Heart right ventricle (tissue), 16 donors: ENCODE data around the gene MFAP4. TPM values are rescaled to one million over a fixed set of nuclear protein-coding genes. Genes with fewer than 3 reads are reported as not detected.

Experiments used
- ATAC-seq, 8 donors: fragments of 200-7000 bp; cut with Tn5 transposase; one replicate each; pipeline ENCODE4 v1.9.1; 2020; ENCODE audit warnings: mild to moderate bottlenecking in 8 of 8, moderate library complexity in 8 of 8, moderate number of reproducible peaks in 1 of 8
- DNase-seq, 2 donors: peaks; one replicate each; pipeline ENCODE4 v3.0.0-alpha.2; 2020
- H3K27ac ChIP-seq, 10 donors: fragments of 200-600 bp; sonication (generic) in 2 of 10; one replicate each; pipeline versions ENCODE4 v1.5.0 to v1.8.0; 2020 to 2022; ENCODE audit warnings: mild to moderate bottlenecking in 3 of 10
- H3K27me3 ChIP-seq, 7 donors: fragments of 200-600 bp; one replicate each; pipeline ENCODE4 v1.8.0; 2021 to 2022; ENCODE audit warnings: mild to moderate bottlenecking in 2 of 7
- H3K36me3 ChIP-seq, 9 donors: fragments of 200-600 bp; sonication (generic) in 1 of 9; one replicate each; pipeline versions ENCODE4 v1.5.0 to v1.8.0; 2020 to 2022; ENCODE audit warnings: mild to moderate bottlenecking in 2 of 9
- H3K4me1 ChIP-seq, 9 donors: fragments of 200-600 bp; sonication (generic) in 1 of 9; one replicate each; pipeline versions ENCODE4 v1.5.0 to v1.8.0; 2020 to 2022; ENCODE audit warnings: mild to moderate bottlenecking in 4 of 9
- H3K4me3 ChIP-seq, 10 donors: fragments of 200-600 bp; sonication (generic) in 2 of 10; one replicate each; pipeline versions ENCODE4 v1.5.0 to v1.8.0; 2020 to 2022; ENCODE audit warnings: mild to moderate bottlenecking in 7 of 10, moderate library complexity in 2 of 10
- H3K9me3 ChIP-seq, 11 donors: fragments of 200-600 bp in 10 of 11; sonication (generic) in 2 of 11; one replicate each; pipeline versions ENCODE4 v1.5.0 to v1.8.0; 2013 to 2022; ENCODE audit warnings: mild to moderate bottlenecking in 2 of 11, control low read depth in 1 of 11, moderate library complexity in 1 of 11
- WGBS, 2 donors: extraction: QIAGEN DNeasy Blood & Tissue Kit; methylation state at CpG; one replicate each; pipeline ENCODE4 v1.1.7; 2013; ENCODE audit warnings: inconsistent platforms in 1 of 2; 5-methylcytosine and 5-hydroxymethylcytosine counted together
- intact Hi-C, 10 donors: fragments of 100-400 bp; cut with DNase I; formaldehyde crosslinking; loops; one replicate each; pipeline versions ENCODE4 v1.11.1 to v1.14.2; 2022
- long read RNA-seq, 3 donors: library from polyadenylated mRNA; unstranded; transcript quantifications; one replicate each; pipeline ENCODE4 v2.0.0, GENCODE V29; 2020 to 2021
- polyA plus RNA-seq, 2 donors: library from polyadenylated mRNA; stranded (reverse); fragments of 200-250 nt; gene quantifications; one replicate each; pipeline ENCODE4 v1.2.3, GENCODE V29; 2013
- total RNA-seq, 10 donors: library from RNA; stranded (reverse); fragmentation: NEBNext Ultra II Directional in 3 of 10; extraction: Animal tissue kit (Norgen Biotek cat#: 25700) in 3 of 10; gene quantifications; one replicate each; pipeline versions ENCODE4 v1.2.1 to v1.2.4, GENCODE V29; 2021 to 2023
- TF ChIP-seq, protein P1 (sequence below), 9 donors: fragments of 200-600 bp; sonication (generic) in 2 of 9; IDR thresholded peaks; one replicate each; pipeline versions ENCODE4 v1.5.0 to v1.8.0; 2021 to 2022; ENCODE audit warnings: antibody characterized with exemption in 9 of 9, mild to moderate bottlenecking in 5 of 9, moderate library complexity in 1 of 9
- donor health status: Arrhythmogenic right ventricular cardiomyopathy.
- donor health status: ischemic (EF 13 %, LVEDD 7.1; RV severe dilation, severe dysfunction).
- donor health status: healthy with polysubstance abuse.
- donor health status: DM: no; HTN: yes; CAD: no.
- donor health status: DM: no; HTN: no; CAD: no.
- donor health status: ischemic (EF 25% LVEDD 6.9; RV normal size, moderate dysfunction).
- donor health status: ischemic (EF 25% LVEDD 5.7; RV mildly dilated, moderate dysfunction).
- donor health status: healthy.
- donor health status: DM: yes; HTN: yes; CAD: no.
- donor health status: Ischemic cardiomyopathy.
- donor health status: ischemic (EF 35%, LVEDD 5.7; RV mildly dilated, moderate dysfunction).
- donor health status: nonischemic (EF 11% LVEDD 7.7; RV severe dilation, severe dysfunction).
- donor health status: DM: yes; HTN: yes; CAD: no.
- donor health status: PGD.
- donor health status: ischemic (EF 29% LVEDD 5.4; RV normal size, mild dysfunction).
- donor health status: nonischemic (EF 23%, LVEDD 6.1; RV moderate dilation, normal function).

MFAP4 gene, protein sequence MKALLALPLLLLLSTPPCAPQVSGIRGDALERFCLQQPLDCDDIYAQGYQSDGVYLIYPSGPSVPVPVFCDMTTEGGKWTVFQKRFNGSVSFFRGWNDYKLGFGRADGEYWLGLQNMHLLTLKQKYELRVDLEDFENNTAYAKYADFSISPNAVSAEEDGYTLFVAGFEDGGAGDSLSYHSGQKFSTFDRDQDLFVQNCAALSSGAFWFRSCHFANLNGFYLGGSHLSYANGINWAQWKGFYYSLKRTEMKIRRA
- total RNA-seq (100 to 1,000 TPM in 1 of 10 donors, 10 to 100 TPM in 9; 15.4 to 101 (median 41.6) TPM), polyA plus RNA-seq (10 to 100 TPM; 27.5 to 44.7 TPM)
- long read RNA-seq, donor 1, transcript MFAP4-201 (6 exons, 1,873 nt): major isoform, 6 of 10 reads
- long read RNA-seq, donor 1, partial matches to known transcripts: 1 of 10 reads
- long read RNA-seq, donor 1, other reads (novel, unspliced or antisense): 3 of 10 reads
- long read RNA-seq, donor 2, transcript MFAP4-201 (6 exons, 1,873 nt): major isoform, 23 of 37 reads
- long read RNA-seq, donor 2, partial matches to known transcripts: 7 of 37 reads
- long read RNA-seq, donor 2, other reads (novel, unspliced or antisense): 5 of 37 reads
- long read RNA-seq, donor 3, transcript MFAP4-201 (6 exons, 1,873 nt): major isoform, 25 of 30 reads
- long read RNA-seq, donor 3, partial matches to known transcripts: 4 of 30 reads
- long read RNA-seq, donor 3, other reads (novel, unspliced or antisense): 0 of 30 reads

DNA sequence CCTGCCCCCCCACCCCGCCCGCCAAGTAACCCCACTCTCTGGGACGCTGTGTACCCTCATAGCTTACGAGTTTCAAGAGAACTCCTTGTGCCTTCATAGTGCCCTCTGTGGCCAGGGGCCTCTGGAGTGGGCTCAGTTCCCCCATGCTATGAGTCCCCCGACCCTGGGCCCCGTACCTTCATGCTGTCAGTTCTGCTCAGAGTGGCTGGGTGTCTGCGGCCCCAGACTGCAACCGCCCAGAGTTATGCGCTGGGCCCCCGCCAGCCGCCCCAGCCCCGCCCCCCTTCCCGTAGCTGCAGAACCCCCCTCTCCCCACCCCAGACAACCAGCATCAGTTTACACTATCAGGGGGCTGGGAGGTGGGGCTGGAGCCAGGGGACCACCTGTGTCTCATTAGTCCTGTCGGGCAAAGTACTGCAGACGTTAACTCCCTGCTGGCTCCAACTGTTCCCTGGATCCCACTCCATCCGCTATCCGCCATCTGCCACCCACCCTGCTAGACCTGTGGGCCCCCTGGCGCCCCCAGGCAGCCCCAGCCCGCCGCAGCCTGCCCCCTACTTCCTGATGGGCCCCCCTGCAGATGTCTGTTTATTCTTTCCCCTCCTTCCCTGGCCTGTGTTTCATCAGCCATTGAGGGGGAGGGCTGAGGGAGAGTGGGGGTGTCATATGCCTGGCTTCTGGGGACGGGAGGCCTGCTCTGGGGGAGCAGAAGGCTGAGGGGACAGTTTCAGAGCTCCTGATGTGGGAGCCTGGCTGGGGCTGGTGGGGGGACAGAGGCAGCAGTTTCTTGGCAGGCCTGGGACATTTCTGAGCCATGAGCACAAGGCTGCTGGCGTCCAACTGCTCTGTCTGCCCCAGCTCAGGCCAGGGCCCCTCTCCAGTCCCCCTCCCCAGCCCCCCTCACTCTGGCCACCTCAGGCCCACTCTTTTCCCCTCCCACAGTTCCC lies at the start of gene MFAP4:
Gene MFAP4, minus strand, starts transcription at position 217 of the 947 bp plus-strand sequence. Its CDS starts 35 bp downstream, at position 182.
- DNase-seq: peak; percentile 64 to 69
- H3K36me3 ChIP-seq: peaks cover 0 to 37% (median 7%) of the 10 kb centered on the region in 9 donors
- TF ChIP-seq, protein P1, sequence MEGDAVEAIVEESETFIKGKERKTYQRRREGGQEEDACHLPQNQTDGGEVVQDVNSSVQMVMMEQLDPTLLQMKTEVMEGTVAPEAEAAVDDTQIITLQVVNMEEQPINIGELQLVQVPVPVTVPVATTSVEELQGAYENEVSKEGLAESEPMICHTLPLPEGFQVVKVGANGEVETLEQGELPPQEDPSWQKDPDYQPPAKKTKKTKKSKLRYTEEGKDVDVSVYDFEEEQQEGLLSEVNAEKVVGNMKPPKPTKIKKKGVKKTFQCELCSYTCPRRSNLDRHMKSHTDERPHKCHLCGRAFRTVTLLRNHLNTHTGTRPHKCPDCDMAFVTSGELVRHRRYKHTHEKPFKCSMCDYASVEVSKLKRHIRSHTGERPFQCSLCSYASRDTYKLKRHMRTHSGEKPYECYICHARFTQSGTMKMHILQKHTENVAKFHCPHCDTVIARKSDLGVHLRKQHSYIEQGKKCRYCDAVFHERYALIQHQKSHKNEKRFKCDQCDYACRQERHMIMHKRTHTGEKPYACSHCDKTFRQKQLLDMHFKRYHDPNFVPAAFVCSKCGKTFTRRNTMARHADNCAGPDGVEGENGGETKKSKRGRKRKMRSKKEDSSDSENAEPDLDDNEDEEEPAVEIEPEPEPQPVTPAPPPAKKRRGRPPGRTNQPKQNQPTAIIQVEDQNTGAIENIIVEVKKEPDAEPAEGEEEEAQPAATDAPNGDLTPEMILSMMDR (IDR thresholded peaks at IDR 0.05): no peak
- H3K4me1 ChIP-seq: peaks cover 12 to 80% (median 54%) of the 10 kb centered on the region in 9 donors
- no peaks in the 10 kb centered on the region for H3K9me3 ChIP-seq
- peak; percentile 54 to 81 (median 68) for ATAC-seq
- intact Hi-C loops: no loop called here
- H3K4me3 ChIP-seq: peak within 1 kb of the TSS in 9 of 10 donors; percentile 18 to 48 (median 40)
- H3K27me3 ChIP-seq: no peaks in the 10 kb centered on the region
- peak within 1 kb of the TSS; percentile 52 to 93 (median 84) for H3K27ac ChIP-seq
- 7 to 14% methylated on average over 21 to 22 of the region's 22 CpGs for WGBS, 2 donors

DNA sequence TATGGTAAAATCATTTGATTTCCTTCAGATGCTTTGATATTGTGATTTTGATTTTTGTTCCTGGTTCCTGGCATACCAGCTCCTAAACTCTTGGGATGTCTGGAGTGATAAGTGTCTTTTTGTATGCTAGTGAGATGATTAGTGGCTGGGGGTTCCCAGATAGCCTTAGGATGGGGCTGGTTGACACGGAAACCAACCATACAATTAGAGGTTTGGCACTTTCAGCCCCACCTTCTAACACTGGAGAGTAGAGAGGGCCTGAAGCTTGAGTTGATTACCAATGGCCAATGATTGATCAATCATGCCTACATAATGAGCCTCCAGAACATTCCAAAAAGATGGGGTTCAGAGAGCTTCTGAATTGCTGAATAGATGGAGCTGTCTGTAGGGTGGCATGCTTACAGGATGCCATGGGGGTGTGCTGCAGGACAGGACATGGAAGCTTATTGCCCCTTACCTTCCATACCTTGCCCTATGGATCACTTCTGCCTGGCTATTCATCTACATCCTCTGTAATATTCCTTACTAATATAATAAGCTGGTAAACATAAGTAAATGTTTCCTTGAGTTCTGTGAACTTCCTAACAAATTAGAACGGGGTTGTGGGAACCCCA lies 46.8 kb upstream of the MFAP4 start:
- H3K36me3 ChIP-seq: no peaks in the 10 kb centered on the region
- no peak overlapping the region for H3K4me3 ChIP-seq
- no peaks in the 10 kb centered on the region for H3K9me3 ChIP-seq
- ATAC-seq (no peak), DNase-seq (no peak)
- TF ChIP-seq, protein P1 (IDR thresholded peaks at IDR 0.05): no peak
- WGBS, 2 donors: 80 to 91% methylated on average over 2 of the region's 2 CpGs
- no peaks in the 10 kb centered on the region for H3K27me3 ChIP-seq
- no peak overlapping the region for H3K27ac ChIP-seq
- H3K4me1 ChIP-seq: no peaks in the 10 kb centered on the region
- intact Hi-C loops: no loop called here

DNA sequence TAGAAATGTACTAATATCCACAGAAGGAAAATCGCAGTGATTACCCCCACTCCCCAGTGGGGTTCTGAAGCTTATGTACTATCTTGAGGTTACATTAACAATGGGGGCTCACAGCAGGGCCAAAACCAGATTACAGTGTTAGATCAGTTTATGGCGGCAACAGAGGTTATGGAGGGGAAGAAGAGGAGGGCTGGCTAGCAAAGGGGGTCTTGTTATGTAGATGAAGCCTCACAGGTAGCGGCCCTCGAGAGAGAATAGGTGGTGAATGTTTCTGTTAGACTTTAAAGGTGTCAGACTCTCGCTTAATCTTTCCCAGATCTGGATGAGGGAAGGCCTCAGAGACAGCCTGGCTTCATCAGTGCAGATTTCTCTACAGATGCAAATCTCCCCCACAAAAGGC lies 46.3 kb upstream of the MFAP4 start:
- TF ChIP-seq, protein P1 (IDR thresholded peaks at IDR 0.05): no peak
- ATAC-seq: no peak
- H3K4me3 ChIP-seq: no peak overlapping the region
- H3K36me3 ChIP-seq: no peaks in the 10 kb centered on the region
- no peak for DNase-seq
- no peaks in the 10 kb centered on the region for H3K4me1 ChIP-seq
- 80 to 81% methylated on average over 5 of the region's 5 CpGs for whole genome bisulfite sequencing, 2 donors
- no peaks in the 10 kb centered on the region for H3K27me3 ChIP-seq
- no peaks in the 10 kb centered on the region for H3K9me3 ChIP-seq
- H3K27ac ChIP-seq: no peak overlapping the region
- intact Hi-C loops: no loop called here
